Prostate gland (tissue), 2 donors: Measurements from ENCODE around the gene CFAP61. TPM values are rescaled to one million over a fixed set of nuclear protein-coding genes. Genes with fewer than 3 reads are reported as not detected.

Source experiments
- DNase-seq: peaks from one replicate; pipeline ENCODE4 v3.0.0-alpha.2; 2019; ENCODE audit warnings: low spot score
- H3K27ac ChIP-seq, 2 donors: fragments of 200-600 bp; sonication (generic); 2 replicates each; pipeline ENCODE4 v1.5.1; 2017 to 2019
- H3K27me3 ChIP-seq: fragments of 200-600 bp; sonication (generic); replicated peaks from 2 replicates; pipeline ENCODE4 v1.5.1; 2019; ENCODE audit not compliant: insufficient read depth
- H3K36me3 ChIP-seq, 2 donors: fragments of 200-600 bp; sonication (generic); 1 replicate in 1 of 2; 2 replicates in 1 of 2; pipeline versions ENCODE4 v1.5.1 to v1.8.1; 2017 to 2019
- H3K4me1 ChIP-seq: fragments of 200-600 bp; sonication (generic); replicated peaks from 2 replicates; pipeline ENCODE4 v1.5.1; 2019
- H3K4me3 ChIP-seq, 2 donors: fragments of 200-600 bp; sonication (generic); 2 replicates each; pipeline ENCODE4 v1.5.1; 2017 to 2019
- H3K9me3 ChIP-seq: fragments of 200-600 bp; sonication (generic); 2 replicates; pipeline ENCODE4 v1.5.1; 2017
- CTCF ChIP-seq, 4 experiments: fragments of 200-600 bp in 2 of 4; fragments of 450-650 bp in 2 of 4; sonication (generic) in 2 of 4; IDR thresholded peaks; 1 replicate in 3 of 4; 2 replicates in 1 of 4; pipeline ENCODE4 v1.5.1; 2016 to 2019; ENCODE audit warnings: antibody characterized with exemption in 4 of 4, mild to moderate bottlenecking in 2 of 4, moderate library complexity in 2 of 4
- POLR2A ChIP-seq: fragments of 450-650 bp; IDR thresholded peaks from one replicate; pipeline ENCODE4 v1.6.1; 2016; ENCODE audit warnings: antibody characterized with exemption, mild to moderate bottlenecking
- POLR2AphosphoS5 ChIP-seq: sonication (generic); formaldehyde crosslinking; IDR thresholded peaks from one replicate; pipeline ENCODE4 v1.6.1; 2017; ENCODE audit warnings: antibody characterized with exemption
- WGBS: methylation state at CpG from one replicate; pipeline ENCODE4 v1.1.5; 2018; 5-methylcytosine and 5-hydroxymethylcytosine counted together
- intact Hi-C: fragments of 100-400 bp; cut with DNase I; formaldehyde crosslinking; loops from one replicate; pipeline ENCODE4 v1.14.2; 2022
- total RNA-seq, 2 donors: library from RNA; depleted of rRNA; stranded (reverse); fragments of >200 nt; gene quantifications; one replicate each; pipeline ENCODE4 v1.1.0, GENCODE V29; 2016

The CFAP61 gene
- total RNA-seq, 2 donors from 2014 or later, result 0.14 to 8.1 TPM

DNA sequence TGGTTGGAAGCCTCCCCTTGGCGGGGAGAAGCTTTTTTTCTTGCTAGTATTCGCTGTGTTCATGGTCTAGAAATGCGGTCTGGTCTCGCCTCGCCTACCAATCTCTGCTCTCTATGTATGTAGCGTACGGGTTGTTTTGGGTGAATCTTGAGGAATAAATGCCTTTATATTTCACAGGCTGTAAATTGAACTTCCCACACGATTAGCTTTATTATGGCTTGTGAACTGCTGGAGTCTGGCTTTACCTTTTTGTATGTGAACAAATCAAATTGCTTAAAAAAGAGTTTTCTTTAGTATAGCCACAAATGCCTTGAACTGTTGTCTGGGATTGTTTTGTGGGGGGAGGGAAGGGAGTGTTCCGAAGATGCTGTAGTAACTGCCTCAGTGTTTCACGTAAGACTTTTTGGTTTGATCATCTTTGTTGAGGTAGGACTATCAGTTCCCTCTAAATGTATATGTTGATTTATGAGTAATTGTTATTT lies 317.8 kb downstream of the CFAP61 start:
- TF ChIP-seq POLR2AphosphoS5 (no peak), POLR2A (no peak), CTCF (IDR thresholded peaks at IDR 0.05) (no peak)
- Histone ChIP-seq H3K27ac (no peak overlapping the region), H3K36me3 (no peaks in the 10 kb centered on the region), H3K4me3 (no peak overlapping the region), H3K9me3 (no peaks in the 10 kb centered on the region), H3K4me1 (peaks cover 10% of the 10 kb centered on the region), H3K27me3 (peaks cover 46% of the 10 kb centered on the region)
- DNase-seq, result no peak
- 20% methylated on average over 10 of the region's 10 CpGs for WGBS
- intact Hi-C loops, result no loop called here

GRCh38 chr20:20371083-20371482 lies 318.8 kb downstream of the CFAP61 start:
- Histone ChIP-seq H3K9me3 (no peaks in the 10 kb centered on the region), H3K4me3 (no peak overlapping the region), H3K36me3 (no peaks in the 10 kb centered on the region), H3K27me3 (peaks cover 41% of the 10 kb centered on the region), H3K27ac (no peak overlapping the region), H3K4me1 (peaks cover 10% of the 10 kb centered on the region)
- WGBS, result 37% methylated on average over 7 of the region's 7 CpGs
- no peak for TF ChIP-seq POLR2A
- no peak for TF ChIP-seq POLR2AphosphoS5
- no peak for TF ChIP-seq CTCF (IDR thresholded peaks at IDR 0.05)
- intact Hi-C loops, result no loop called here
- no peak for DNase-seq

- WGBS, result 33% methylated on average over 3 of the region's 3 CpGs
- Histone ChIP-seq H3K4me1 (peaks cover 10% of the 10 kb centered on the region), H3K9me3 (no peaks in the 10 kb centered on the region), H3K4me3 (no peak overlapping the region), H3K36me3 (no peaks in the 10 kb centered on the region), H3K27ac (no peak overlapping the region), H3K27me3 (peaks cover 37% of the 10 kb centered on the region)
- intact Hi-C loops, result no loop called here
- TF ChIP-seq CTCF (IDR thresholded peaks at IDR 0.05), result no peak
- TF ChIP-seq POLR2A, result no peak
- no peak for TF ChIP-seq POLR2AphosphoS5
- DNase-seq, result no peak
Observed at GRCh38 chr20:20371681-20372080, 319.3 kb downstream of the CFAP61 start.

GRCh38 chr20:20373091-20373571 lies 320.8 kb downstream of the CFAP61 start:
- Histone ChIP-seq H3K27me3 (peaks cover 28% of the 10 kb centered on the region), H3K27ac (no peak overlapping the region), H3K4me1 (peaks cover 6% of the 10 kb centered on the region), H3K36me3 (no peaks in the 10 kb centered on the region), H3K9me3 (no peaks in the 10 kb centered on the region), H3K4me3 (no peak overlapping the region)
- DNase-seq, result no peak
- intact Hi-C loops, result no loop called here
- WGBS, result 68% methylated on average over 17 of the region's 17 CpGs
- TF ChIP-seq POLR2AphosphoS5, result no peak
- no peak for TF ChIP-seq CTCF (IDR thresholded peaks at IDR 0.05)
- TF ChIP-seq POLR2A, result no peak

DNA sequence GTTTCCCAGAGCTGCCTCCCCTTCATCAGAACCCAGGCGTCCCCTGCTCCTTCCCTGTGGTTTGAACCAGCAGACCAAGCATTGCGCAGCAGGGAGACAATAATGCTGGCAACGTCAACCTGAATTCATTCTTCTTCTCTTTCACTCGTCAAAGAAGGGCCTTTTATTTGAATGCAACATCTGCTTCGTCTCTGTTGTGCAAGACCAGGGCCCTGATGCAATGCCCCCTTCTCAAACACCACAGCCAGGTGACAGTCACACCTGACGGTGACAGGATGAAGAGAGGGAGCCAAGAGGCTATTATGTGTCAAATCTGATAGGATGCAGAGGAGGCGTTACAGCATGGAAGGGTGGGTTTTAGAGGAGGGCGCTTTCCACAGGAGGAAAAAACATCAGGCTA lies 323.5 kb downstream of the CFAP61 start:
- TF ChIP-seq POLR2AphosphoS5 (no peak), POLR2A (no peak), CTCF (IDR thresholded peaks at IDR 0.05) (no peak)
- WGBS, result 63% methylated on average over 8 of the region's 8 CpGs
- DNase-seq, result no peak
- intact Hi-C loops, result no loop called here
- no peaks in the 10 kb centered on the region for H3K9me3 ChIP-seq
- peaks cover 11% of the 10 kb centered on the region for H3K27me3 ChIP-seq
- H3K36me3 ChIP-seq, result no peaks in the 10 kb centered on the region
- no peak overlapping the region for H3K4me3 ChIP-seq
- H3K4me1 ChIP-seq, result no peaks in the 10 kb centered on the region
- H3K27ac ChIP-seq, result no peak overlapping the region
